NCI-H1417 treated with DMSO at 0.1 percent for 48 hours (cell line): ENCODE results near the gene OTOG.

Experiments
- DNase-seq: peaks from one replicate; lab custom pipeline; 2025; lab: John Stamatoyannopoulos, UW

Gene OTOG

GRCh38 chr11:17633279-17633986, 86.4 kb downstream of the OTOG start:
- DNase-seq = no peak

GRCh38 chr11:17633987-17634775, 87.1 kb downstream of the OTOG start:
- DNase-seq = no peak

- DNase-seq = no peak
Measured at GRCh38 chr11:17634776-17635550, 87.9 kb downstream of the OTOG start.

GRCh38 chr11:17635551-17635938, 88.5 kb downstream of the OTOG start:
- DNase-seq = no peak

- DNase-seq = no peak
Measured at GRCh38 chr11:17636721-17637120, 89.7 kb downstream of the OTOG start.

GRCh38 chr11:17637901-17638300, 90.8 kb downstream of the OTOG start:
- DNase-seq = no peak

GRCh38 chr11:17638311-17638710, 91.3 kb downstream of the OTOG start:
- DNase-seq = no peak

GRCh38 chr11:17639091-17639490, 92.0 kb downstream of the OTOG start:
- no peak for DNase-seq

- no peak for DNase-seq
Measured at GRCh38 chr11:17639781-17640180, 92.7 kb downstream of the OTOG start.

GRCh38 chr11:17640493-17641164, 93.6 kb downstream of the OTOG start:
- DNase-seq = no peak

- DNase-seq = no peak
Measured at GRCh38 chr11:17641792-17642350, 94.8 kb downstream of the OTOG start.

GRCh38 chr11:17642370-17642769, 95.3 kb downstream of the OTOG start:
- DNase-seq = no peak

GRCh38 chr11:17642980-17643379, 95.9 kb downstream of the OTOG start:
- DNase-seq = no peak

GRCh38 chr11:17643506-17644405, 96.7 kb downstream of the OTOG start:
- no peak for DNase-seq

- DNase-seq = no peak
Measured at GRCh38 chr11:17645190-17645970, 98.3 kb downstream of the OTOG start.

- no peak for DNase-seq
Measured at GRCh38 chr11:17646451-17647145, 99.5 kb downstream of the OTOG start.

GRCh38 chr11:17648528-17648927, 101.5 kb downstream of the OTOG start:
- DNase-seq = no peak

GRCh38 chr11:17649261-17649660, 102.2 kb downstream of the OTOG start:
- DNase-seq = no peak

- DNase-seq = no peak
Measured at GRCh38 chr11:17649696-17650095, 102.6 kb downstream of the OTOG start.
